Measurements from ENCODE around the gene AMBRA1. TPM values are rescaled to one million over a fixed set of nuclear protein-coding genes. Genes with fewer than 3 reads are reported as not detected.

AMBRA1 gene
- total RNA-seq, 2 donors from 2014 or later, result 47.3 to 52.2 TPM

DNA sequence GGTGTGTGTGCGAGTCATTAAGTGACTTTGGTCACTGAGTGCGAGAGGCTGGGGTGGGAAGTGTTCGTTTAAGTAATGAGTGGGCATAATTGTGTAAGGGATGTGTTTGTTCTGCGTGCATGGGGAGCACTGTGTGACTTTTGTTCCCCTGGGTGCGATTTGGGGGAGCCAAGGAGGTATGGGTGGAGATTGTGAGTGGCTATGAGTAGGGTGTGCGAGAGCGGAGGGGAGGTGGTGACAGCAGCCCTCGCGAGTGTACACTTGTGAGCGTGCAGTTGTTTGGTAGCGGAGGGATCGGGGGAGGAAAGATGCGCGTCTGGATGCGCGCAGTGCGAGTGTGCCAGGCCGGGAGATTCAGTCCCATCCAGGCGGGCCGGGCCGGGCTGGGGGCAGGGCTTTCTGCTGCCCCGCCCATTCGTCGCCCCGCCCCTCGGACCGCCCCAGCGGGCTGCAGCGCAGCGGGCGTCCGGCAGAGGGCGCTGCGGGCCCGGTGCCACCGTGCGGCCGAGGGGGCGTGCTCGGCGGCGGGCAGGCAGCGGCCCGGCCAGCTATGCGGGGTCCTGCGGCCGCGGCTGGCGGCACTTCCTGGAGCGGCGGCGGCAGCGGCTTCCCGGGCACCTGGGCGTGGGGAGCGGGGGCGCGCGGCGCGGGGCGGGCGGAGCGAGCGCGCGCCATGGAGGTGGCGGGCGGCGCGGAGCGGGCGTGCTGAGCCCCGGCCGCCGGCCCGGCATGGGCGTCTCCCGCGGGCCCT, 246.8 kb downstream of the AMBRA1 start, which contains the start of gene DGKZ:
Gene DGKZ (plus strand): TSS at position 578 of the 751 bp plus-strand sequence. CDS start 197 bp downstream, outside the sequence.
- no peaks in the 10 kb centered on the region for H3K9me3 ChIP-seq (ENCODE audit: control insufficient read depth, low read length, poor library complexity, severe bottlenecking)
- Mint-ChIP-seq H3K27ac (peak within 1 kb of the TSS; percentile 96), H3K27me3 (no peaks in the 10 kb centered on the region), H3K4me3 (peak within 1 kb of the TSS; percentile 99), H3K36me3 (ENCODE audit: low read depth) (peaks cover 6% of the 10 kb centered on the region), H3K4me1 (peaks cover 71% of the 10 kb centered on the region)
- ATAC-seq, result peak; percentile 87
- peak; percentile 94 to 97 (median 95) for DNase-seq

Other genes starting within 250 kb of the AMBRA1 start
- gene DGKZ, start 246.6 kb downstream of the AMBRA1 start, total RNA-seq, result 100 to 1,000 TPM; 194 to 196 TPM
- 1 to 10 TPM; 2.6 to 3.7 TPM for gene MDK, start 212.4 kb downstream of the AMBRA1 start, total RNA-seq
- gene CHRM4, start 202.2 kb downstream of the AMBRA1 start, total RNA-seq, result 1 to 10 TPM; 4.3 to 4.8 TPM
- gene HARBI1, start 23.2 kb upstream of the AMBRA1 start, total RNA-seq, result 10 to 100 TPM; 17.2 to 17.4 TPM
- gene ATG13, start 23.5 kb upstream of the AMBRA1 start, total RNA-seq, result 100 to 1,000 TPM; 110 to 129 TPM
- gene ARHGAP1, start 106.6 kb upstream of the AMBRA1 start, total RNA-seq, result 10 to 100 TPM; 58.0 to 65.9 TPM
- gene ZNF408, start 107.0 kb upstream of the AMBRA1 start, total RNA-seq, result 10 to 100 TPM; 11.0 to 14.7 TPM
- gene F2, start 125.2 kb upstream of the AMBRA1 start, total RNA-seq, result not detected